Trophoblast cell (in vitro differentiated cells and primary cell): Measurements from ENCODE around the gene VSTM4.

Source experiments
- DNase-seq, 2 donors: peaks; one replicate each; pipeline ENCODE4 v3.0.0-alpha.2; 2016
- H2AFZ ChIP-seq: 2 replicates; pipeline ENCODE4 v1.6.1; 2013; ENCODE audit warnings: low read length, moderate library complexity, mild to moderate bottlenecking; ENCODE audit not compliant: insufficient read depth, poor library complexity
- H2AK5ac ChIP-seq: 2 replicates; pipeline ENCODE4 v1.6.1; 2013; ENCODE audit warnings: mild to moderate bottlenecking, low read length
- H2BK120ac ChIP-seq: 2 replicates; pipeline ENCODE4 v1.6.1; 2013; ENCODE audit warnings: low read length, mild to moderate bottlenecking, moderate library complexity; ENCODE audit not compliant: insufficient read depth, poor library complexity
- H2BK12ac ChIP-seq: 2 replicates; pipeline ENCODE4 v1.6.1; 2013; ENCODE audit warnings: mild to moderate bottlenecking, low read length, moderate library complexity
- H2BK5ac ChIP-seq: 2 replicates; pipeline ENCODE4 v1.6.1; 2013; ENCODE audit warnings: low read length, low read depth, moderate library complexity, mild to moderate bottlenecking; ENCODE audit not compliant: poor library complexity
- H3K14ac ChIP-seq: 2 replicates; pipeline ENCODE4 v1.6.1; 2013; ENCODE audit warnings: mild to moderate bottlenecking, low read length
- H3K18ac ChIP-seq: 2 replicates; pipeline ENCODE4 v1.6.1; 2013; ENCODE audit warnings: mild to moderate bottlenecking, low read length
- H3K23ac ChIP-seq: 2 replicates; pipeline ENCODE4 v1.6.1; 2013; ENCODE audit warnings: low read length
- H3K27ac ChIP-seq: 2 replicates; pipeline ENCODE4 v1.5.1; 2013; ENCODE audit warnings: low read depth, mild to moderate bottlenecking, inconsistent platforms, low read length, moderate library complexity
- H3K27me3 ChIP-seq: 2 replicates; pipeline ENCODE4 v1.6.1; 2013; ENCODE audit warnings: inconsistent platforms, mild to moderate bottlenecking, low read length, moderate library complexity; ENCODE audit not compliant: insufficient read depth
- H3K36me3 ChIP-seq, 2 experiments: 1 replicate in 1 of 2; 2 replicates in 1 of 2; pipeline ENCODE4 v1.6.1; 2013; ENCODE audit warnings: low read length in 2 of 2, mild to moderate bottlenecking in 2 of 2, moderate library complexity in 1 of 2; ENCODE audit not compliant: insufficient read depth in 2 of 2, control insufficient read depth in 1 of 2
- H3K4ac ChIP-seq: 2 replicates; pipeline ENCODE4 v1.6.1; 2013; ENCODE audit warnings: low read depth, mild to moderate bottlenecking, low read length, moderate library complexity
- H3K4me1 ChIP-seq, 2 experiments: 1 replicate in 1 of 2; 2 replicates in 1 of 2; pipeline ENCODE4 v1.6.1; 2013; ENCODE audit warnings: low read length in 2 of 2, mild to moderate bottlenecking in 2 of 2, moderate library complexity in 1 of 2; ENCODE audit not compliant: insufficient read depth in 2 of 2, control insufficient read depth in 1 of 2
- H3K4me2 ChIP-seq: 2 replicates; pipeline ENCODE4 v1.6.1; 2013; ENCODE audit warnings: inconsistent platforms, mild to moderate bottlenecking, low read length, moderate library complexity
- H3K4me3 ChIP-seq: 2 replicates; pipeline ENCODE4 v1.5.1; 2013; ENCODE audit warnings: mild to moderate bottlenecking, low read depth, low read length, inconsistent platforms
- H3K79me1 ChIP-seq: one replicate; pipeline ENCODE4 v1.6.1; 2013; ENCODE audit warnings: low read length
- H3K79me2 ChIP-seq: 2 replicates; pipeline ENCODE4 v1.6.1; 2013; ENCODE audit warnings: low read length, mild to moderate bottlenecking; ENCODE audit not compliant: control insufficient read depth, insufficient read depth, poor library complexity
- H3K9ac ChIP-seq: 2 replicates; pipeline ENCODE4 v1.6.1; 2013; ENCODE audit warnings: mild to moderate bottlenecking, low read length
- H3K9me3 ChIP-seq: 2 replicates; pipeline ENCODE4 v1.6.1; 2013; ENCODE audit warnings: low read depth, mild to moderate bottlenecking, control low read depth, inconsistent platforms, low read length; ENCODE audit not compliant: insufficient read depth
- H4K12ac ChIP-seq: 2 replicates; pipeline ENCODE4 v1.6.1; 2013; ENCODE audit warnings: low read depth, mild to moderate bottlenecking, low read length, moderate library complexity
- H4K8ac ChIP-seq: 2 replicates; pipeline ENCODE4 v1.6.1; 2013; ENCODE audit warnings: low read depth, mild to moderate bottlenecking, low read length, moderate library complexity
- H4K91ac ChIP-seq: one replicate; pipeline ENCODE4 v1.6.1; 2013; ENCODE audit warnings: low read depth, mild to moderate bottlenecking, low read length, moderate library complexity
- WGBS: extraction: QIAGEN DNeasy Blood & Tissue Kit; methylation state at CpG from one replicate; pipeline ENCODE4 v1.1.7; 2013; ENCODE audit warnings: missing lambda C conversion rate; ENCODE audit not compliant: insufficient read length, insufficient coverage; ENCODE audit errors: extremely low coverage; 5-methylcytosine and 5-hydroxymethylcytosine counted together

The VSTM4 gene

DNA sequence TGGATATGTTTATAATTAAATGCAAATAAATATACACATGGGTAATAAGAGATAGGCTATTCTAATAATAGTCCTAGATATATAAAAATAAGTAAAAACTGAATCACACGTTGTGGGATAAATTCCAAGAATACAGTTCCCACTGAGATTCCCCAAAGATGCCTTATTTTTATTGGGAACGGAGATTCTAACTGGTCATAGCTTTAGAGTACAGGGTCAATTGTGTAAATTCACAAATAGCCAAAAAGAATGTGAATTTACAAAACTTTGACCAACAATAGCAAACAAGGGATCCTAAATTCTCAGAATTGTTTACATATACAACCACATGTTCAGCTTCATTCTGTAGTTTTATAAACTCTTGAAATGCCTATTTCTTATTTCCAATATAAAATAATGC is 65.0 kb downstream of the VSTM4 start:
- Histone ChIP-seq H3K23ac (no peak overlapping the region), H3K9me3 (peaks cover 2% of the 10 kb centered on the region), H2BK5ac (no peak overlapping the region), H3K9ac (no peak overlapping the region), H2BK120ac (no peak overlapping the region), H4K91ac (no peak overlapping the region), H2AK5ac (no peak overlapping the region), H3K18ac (no peak overlapping the region), H3K4me1 (no peaks in the 10 kb centered on the region), H3K36me3 (no peaks in the 10 kb centered on the region), H2AFZ (no peak overlapping the region), H3K79me1 (no peaks in the 10 kb centered on the region), H3K4me2 (no peak overlapping the region), H3K14ac (no peak overlapping the region), H3K4me3 (no peak overlapping the region), H3K27me3 (no peaks in the 10 kb centered on the region), H2BK12ac (no peak overlapping the region), H3K4ac (no peak overlapping the region), H4K8ac (no peak overlapping the region), H3K79me2 (no peaks in the 10 kb centered on the region), H3K27ac (no peak overlapping the region), H4K12ac (no peak overlapping the region)
- no peak for DNase-seq
- WGBS, result no CpG with 5 or more reads among the region's 2 CpGs

DNA sequence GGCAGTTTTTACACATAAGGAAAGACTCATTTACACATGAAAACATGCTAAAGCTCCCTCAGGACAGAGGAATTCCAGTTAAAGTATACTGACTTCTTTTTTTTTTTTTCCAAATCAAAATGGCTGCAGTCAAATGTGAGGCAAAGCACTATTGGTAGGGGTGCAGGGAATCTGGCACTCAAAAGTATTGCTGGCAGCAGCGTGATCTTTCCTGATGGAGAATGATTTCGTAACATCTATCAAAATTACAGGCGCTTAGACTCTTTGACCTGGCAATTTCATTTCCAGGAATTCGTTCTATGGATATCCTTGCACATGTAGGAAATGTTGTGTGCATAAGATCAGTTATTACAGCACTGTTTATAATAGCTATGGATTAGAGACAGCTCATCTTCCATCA is 65.7 kb downstream of the VSTM4 start:
- WGBS, result no CpG with 5 or more reads among the region's 4 CpGs
- Histone ChIP-seq H3K23ac (no peak overlapping the region), H4K91ac (no peak overlapping the region), H3K9me3 (peaks cover 2% of the 10 kb centered on the region), H3K18ac (no peak overlapping the region), H3K79me2 (no peaks in the 10 kb centered on the region), H3K36me3 (no peaks in the 10 kb centered on the region), H2AK5ac (no peak overlapping the region), H3K27me3 (no peaks in the 10 kb centered on the region), H3K9ac (no peak overlapping the region), H2BK5ac (no peak overlapping the region), H3K4me3 (no peak overlapping the region), H4K12ac (no peak overlapping the region), H3K4me2 (no peak overlapping the region), H3K14ac (no peak overlapping the region), H3K4ac (no peak overlapping the region), H3K27ac (no peak overlapping the region), H3K4me1 (no peaks in the 10 kb centered on the region), H2AFZ (no peak overlapping the region), H3K79me1 (no peaks in the 10 kb centered on the region), H2BK12ac (no peak overlapping the region), H2BK120ac (no peak overlapping the region), H4K8ac (no peak overlapping the region)
- no peak for DNase-seq

- no peak overlapping the region for H3K9ac ChIP-seq
- no peak overlapping the region for H4K91ac ChIP-seq
- no peak overlapping the region for H4K12ac ChIP-seq
- no peaks in the 10 kb centered on the region for H3K27me3 ChIP-seq
- no peak overlapping the region for H2BK12ac ChIP-seq
- H3K14ac ChIP-seq, result no peak overlapping the region
- no peak overlapping the region for H2BK120ac ChIP-seq
- no peak for DNase-seq
- H3K36me3 ChIP-seq, result no peaks in the 10 kb centered on the region
- H3K4me2 ChIP-seq, result no peak overlapping the region
- no peak overlapping the region for H2BK5ac ChIP-seq
- WGBS, result no CpG with 5 or more reads among the region's 11 CpGs
- H3K79me1 ChIP-seq, result no peaks in the 10 kb centered on the region
- H3K27ac ChIP-seq, result no peak overlapping the region
- no peak overlapping the region for H4K8ac ChIP-seq
- H3K9me3 ChIP-seq, result no peaks in the 10 kb centered on the region
- no peaks in the 10 kb centered on the region for H3K4me1 ChIP-seq
- H3K18ac ChIP-seq, result no peak overlapping the region
- H2AK5ac ChIP-seq, result no peak overlapping the region
- no peak overlapping the region for H2AFZ ChIP-seq
- H3K79me2 ChIP-seq, result no peaks in the 10 kb centered on the region
- H3K4me3 ChIP-seq, result no peak overlapping the region
- H3K4ac ChIP-seq, result no peak overlapping the region
- no peak overlapping the region for H3K23ac ChIP-seq
Measured at GRCh38 chr10:49047128-49047639, 68.1 kb downstream of the VSTM4 start.

- WGBS, result no CpG with 5 or more reads among the region's 5 CpGs
- Histone ChIP-seq H3K14ac (no peak overlapping the region), H3K27ac (no peak overlapping the region)
Measured at GRCh38 chr10:49044293-49045193, 70.8 kb downstream of the VSTM4 start.

More at GRCh38 chr10:49044293-49045193, 70.8 kb downstream of the VSTM4 start:
- no peak overlapping the region for H2BK5ac ChIP-seq
- H3K79me2 ChIP-seq, result no peaks in the 10 kb centered on the region
- H2BK12ac ChIP-seq, result no peak overlapping the region
- no peak overlapping the region for H3K4me2 ChIP-seq
- H3K4ac ChIP-seq, result no peak overlapping the region
- no peak for DNase-seq
- H2AFZ ChIP-seq, result no peak overlapping the region
- H4K8ac ChIP-seq, result no peak overlapping the region
- no peaks in the 10 kb centered on the region for H3K79me1 ChIP-seq
- H3K9ac ChIP-seq, result no peak overlapping the region
- H4K12ac ChIP-seq, result no peak overlapping the region
- H2AK5ac ChIP-seq, result no peak overlapping the region
- H2BK120ac ChIP-seq, result no peak overlapping the region
- no peak overlapping the region for H3K18ac ChIP-seq
- H3K23ac ChIP-seq, result no peak overlapping the region
- H3K9me3 ChIP-seq, result no peaks in the 10 kb centered on the region
- H3K36me3 ChIP-seq, result no peaks in the 10 kb centered on the region
- no peak overlapping the region for H4K91ac ChIP-seq
- H3K4me3 ChIP-seq, result no peak overlapping the region
- no peaks in the 10 kb centered on the region for H3K27me3 ChIP-seq
- H3K4me1 ChIP-seq, result no peaks in the 10 kb centered on the region
